Transverse colon (tissue), 4 donors: Measurements from ENCODE around the gene TGM6.

Experiments
- POLR2A ChIP-seq: fragments of 450-650 bp; IDR thresholded peaks from one replicate; pipeline ENCODE4 v1.6.1; 2016; ENCODE audit warnings: antibody characterized with exemption, mild to moderate bottlenecking, moderate library complexity
- POLR2AphosphoS5 ChIP-seq, 3 donors: sonication (generic); formaldehyde crosslinking; IDR thresholded peaks; one replicate each; pipeline ENCODE4 v1.6.1; 2016; ENCODE audit warnings: antibody characterized with exemption in 3 of 3
- TF ChIP-seq, protein P1 (sequence below), 5 experiments: fragments of 200-600 bp in 3 of 5; fragments of 450-650 bp in 2 of 5; sonication (generic) in 3 of 5; IDR thresholded peaks; 1 replicate in 2 of 5; 2 replicates in 3 of 5; pipeline ENCODE4 v1.5.1; 2016 to 2017; ENCODE audit warnings: antibody characterized with exemption in 5 of 5, inconsistent platforms in 3 of 5, mild to moderate bottlenecking in 2 of 5, moderate library complexity in 1 of 5

DNA sequence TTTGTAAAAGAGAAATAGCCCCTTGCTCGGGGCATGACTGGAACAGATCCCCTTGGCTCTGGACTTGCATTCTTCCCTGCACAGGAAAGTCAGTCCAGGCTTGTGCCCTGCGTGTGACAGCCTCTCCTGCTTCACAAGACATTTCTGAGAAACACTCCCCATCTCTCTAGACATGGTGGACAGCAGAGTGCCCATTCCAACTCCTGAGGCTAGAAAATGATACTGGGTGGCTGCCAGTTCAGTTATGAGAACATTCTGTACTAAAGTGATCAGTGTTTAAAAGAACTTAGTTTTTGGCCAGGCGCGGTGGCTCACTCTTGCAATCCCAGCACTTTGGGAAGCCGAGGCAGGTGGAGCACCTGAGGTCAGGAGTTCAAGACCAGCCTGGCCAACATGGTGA lies 43.6 kb upstream of the TGM6 start:
- TF ChIP-seq POLR2A (no peak), POLR2AphosphoS5 (IDR thresholded peaks at IDR 0.05) (no peak)
- TF ChIP-seq, protein P1, sequence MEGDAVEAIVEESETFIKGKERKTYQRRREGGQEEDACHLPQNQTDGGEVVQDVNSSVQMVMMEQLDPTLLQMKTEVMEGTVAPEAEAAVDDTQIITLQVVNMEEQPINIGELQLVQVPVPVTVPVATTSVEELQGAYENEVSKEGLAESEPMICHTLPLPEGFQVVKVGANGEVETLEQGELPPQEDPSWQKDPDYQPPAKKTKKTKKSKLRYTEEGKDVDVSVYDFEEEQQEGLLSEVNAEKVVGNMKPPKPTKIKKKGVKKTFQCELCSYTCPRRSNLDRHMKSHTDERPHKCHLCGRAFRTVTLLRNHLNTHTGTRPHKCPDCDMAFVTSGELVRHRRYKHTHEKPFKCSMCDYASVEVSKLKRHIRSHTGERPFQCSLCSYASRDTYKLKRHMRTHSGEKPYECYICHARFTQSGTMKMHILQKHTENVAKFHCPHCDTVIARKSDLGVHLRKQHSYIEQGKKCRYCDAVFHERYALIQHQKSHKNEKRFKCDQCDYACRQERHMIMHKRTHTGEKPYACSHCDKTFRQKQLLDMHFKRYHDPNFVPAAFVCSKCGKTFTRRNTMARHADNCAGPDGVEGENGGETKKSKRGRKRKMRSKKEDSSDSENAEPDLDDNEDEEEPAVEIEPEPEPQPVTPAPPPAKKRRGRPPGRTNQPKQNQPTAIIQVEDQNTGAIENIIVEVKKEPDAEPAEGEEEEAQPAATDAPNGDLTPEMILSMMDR (IDR thresholded peaks at IDR 0.05) = no peak
